ENCODE results near the gene BTBD16. TPM values are rescaled to one million over a fixed set of nuclear protein-coding genes. Genes with fewer than 3 reads are reported as not detected.

The BTBD16 gene
- total RNA-seq, 1 experiment from 2014 or later, result 0.82 TPM

DNA sequence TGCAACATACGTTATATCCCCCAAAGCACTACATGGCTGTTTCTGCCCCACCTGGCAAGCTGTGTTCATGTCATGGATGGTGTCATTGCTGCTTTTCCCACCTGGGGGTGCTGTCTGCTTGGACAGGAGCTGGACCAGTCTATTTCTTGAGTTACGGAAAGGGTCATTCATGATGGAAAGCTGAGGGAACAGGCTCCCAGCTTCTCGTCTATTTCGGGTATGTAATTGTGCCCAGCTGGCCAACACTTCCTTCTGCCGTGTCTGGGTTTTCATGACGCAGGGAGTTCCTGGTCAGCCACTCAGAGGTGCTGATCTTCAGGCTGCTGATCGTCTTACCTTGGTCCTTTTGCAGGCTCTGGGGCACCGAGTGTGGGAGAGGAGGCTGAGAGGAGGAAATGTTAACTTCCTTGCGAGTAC, 8.6 kb downstream of the BTBD16 start:
- H3K4me3 ChIP-seq (ENCODE audit: low read depth in 2 of 2, low read length in 2 of 2), result no peak overlapping the region
- no peaks in the 10 kb centered on the region for H3K9me3 ChIP-seq (ENCODE audit: control insufficient read depth, insufficient read depth, low read depth, low read length)
- CTCF ChIA-PET, result interaction anchor here (0.5 to 1.4 kb wide), 6 partner anchors 16 to 286 kb away, joined by 3 to 11 read pairs (median 3); no protein-coding TSS in a partner anchor
- POLR2A ChIA-PET, result no interaction called here
- H3K36me3 ChIP-seq (ENCODE audit: control insufficient read depth, insufficient read depth, low read length), result no peaks in the 10 kb centered on the region
- no TSS peak for BruUV-seq (replicated peaks)
- in situ Hi-C loops (cut with HindIII; ENCODE audit: low pct_unique_long_range_greater_than_20kb, low sequenced_read_pairs) (no loop called here), intact Hi-C loops (cut with micrococcal nuclease; ENCODE audit: unreplicated experiment) (loop anchor here (5.0 kb wide), 1 partner anchor 288 kb away; no protein-coding TSS in a partner anchor)
- DNase-seq (ENCODE audit: low read depth, low spot score), result no peak
- peaks cover 8% of the 10 kb centered on the region for H3K4me1 ChIP-seq (ENCODE audit: control insufficient read depth, insufficient read depth, low read length)
- no peak overlapping the region for H3K27ac ChIP-seq (ENCODE audit: low read length)
- TF ChIP-seq, protein P1, sequence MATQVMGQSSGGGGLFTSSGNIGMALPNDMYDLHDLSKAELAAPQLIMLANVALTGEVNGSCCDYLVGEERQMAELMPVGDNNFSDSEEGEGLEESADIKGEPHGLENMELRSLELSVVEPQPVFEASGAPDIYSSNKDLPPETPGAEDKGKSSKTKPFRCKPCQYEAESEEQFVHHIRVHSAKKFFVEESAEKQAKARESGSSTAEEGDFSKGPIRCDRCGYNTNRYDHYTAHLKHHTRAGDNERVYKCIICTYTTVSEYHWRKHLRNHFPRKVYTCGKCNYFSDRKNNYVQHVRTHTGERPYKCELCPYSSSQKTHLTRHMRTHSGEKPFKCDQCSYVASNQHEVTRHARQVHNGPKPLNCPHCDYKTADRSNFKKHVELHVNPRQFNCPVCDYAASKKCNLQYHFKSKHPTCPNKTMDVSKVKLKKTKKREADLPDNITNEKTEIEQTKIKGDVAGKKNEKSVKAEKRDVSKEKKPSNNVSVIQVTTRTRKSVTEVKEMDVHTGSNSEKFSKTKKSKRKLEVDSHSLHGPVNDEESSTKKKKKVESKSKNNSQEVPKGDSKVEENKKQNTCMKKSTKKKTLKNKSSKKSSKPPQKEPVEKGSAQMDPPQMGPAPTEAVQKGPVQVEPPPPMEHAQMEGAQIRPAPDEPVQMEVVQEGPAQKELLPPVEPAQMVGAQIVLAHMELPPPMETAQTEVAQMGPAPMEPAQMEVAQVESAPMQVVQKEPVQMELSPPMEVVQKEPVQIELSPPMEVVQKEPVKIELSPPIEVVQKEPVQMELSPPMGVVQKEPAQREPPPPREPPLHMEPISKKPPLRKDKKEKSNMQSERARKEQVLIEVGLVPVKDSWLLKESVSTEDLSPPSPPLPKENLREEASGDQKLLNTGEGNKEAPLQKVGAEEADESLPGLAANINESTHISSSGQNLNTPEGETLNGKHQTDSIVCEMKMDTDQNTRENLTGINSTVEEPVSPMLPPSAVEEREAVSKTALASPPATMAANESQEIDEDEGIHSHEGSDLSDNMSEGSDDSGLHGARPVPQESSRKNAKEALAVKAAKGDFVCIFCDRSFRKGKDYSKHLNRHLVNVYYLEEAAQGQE (IDR thresholded peaks at IDR 0.05; ENCODE audit: insufficient read depth in 1 of 2, low read depth in 2 of 2, low read length in 1 of 2), result no peak
- no peak for TF ChIP-seq POLR2AphosphoS5 (IDR thresholded peaks at IDR 0.05; ENCODE audit: low read depth, low read length)
- TF ChIP-seq, protein P2, sequence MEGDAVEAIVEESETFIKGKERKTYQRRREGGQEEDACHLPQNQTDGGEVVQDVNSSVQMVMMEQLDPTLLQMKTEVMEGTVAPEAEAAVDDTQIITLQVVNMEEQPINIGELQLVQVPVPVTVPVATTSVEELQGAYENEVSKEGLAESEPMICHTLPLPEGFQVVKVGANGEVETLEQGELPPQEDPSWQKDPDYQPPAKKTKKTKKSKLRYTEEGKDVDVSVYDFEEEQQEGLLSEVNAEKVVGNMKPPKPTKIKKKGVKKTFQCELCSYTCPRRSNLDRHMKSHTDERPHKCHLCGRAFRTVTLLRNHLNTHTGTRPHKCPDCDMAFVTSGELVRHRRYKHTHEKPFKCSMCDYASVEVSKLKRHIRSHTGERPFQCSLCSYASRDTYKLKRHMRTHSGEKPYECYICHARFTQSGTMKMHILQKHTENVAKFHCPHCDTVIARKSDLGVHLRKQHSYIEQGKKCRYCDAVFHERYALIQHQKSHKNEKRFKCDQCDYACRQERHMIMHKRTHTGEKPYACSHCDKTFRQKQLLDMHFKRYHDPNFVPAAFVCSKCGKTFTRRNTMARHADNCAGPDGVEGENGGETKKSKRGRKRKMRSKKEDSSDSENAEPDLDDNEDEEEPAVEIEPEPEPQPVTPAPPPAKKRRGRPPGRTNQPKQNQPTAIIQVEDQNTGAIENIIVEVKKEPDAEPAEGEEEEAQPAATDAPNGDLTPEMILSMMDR (IDR thresholded peaks at IDR 0.05), result peak; percentile 90
- peak; percentile 80 for ATAC-seq
- no peaks in the 10 kb centered on the region for H3K27me3 ChIP-seq (ENCODE audit: control insufficient read depth, insufficient read depth, low read length)

DNA sequence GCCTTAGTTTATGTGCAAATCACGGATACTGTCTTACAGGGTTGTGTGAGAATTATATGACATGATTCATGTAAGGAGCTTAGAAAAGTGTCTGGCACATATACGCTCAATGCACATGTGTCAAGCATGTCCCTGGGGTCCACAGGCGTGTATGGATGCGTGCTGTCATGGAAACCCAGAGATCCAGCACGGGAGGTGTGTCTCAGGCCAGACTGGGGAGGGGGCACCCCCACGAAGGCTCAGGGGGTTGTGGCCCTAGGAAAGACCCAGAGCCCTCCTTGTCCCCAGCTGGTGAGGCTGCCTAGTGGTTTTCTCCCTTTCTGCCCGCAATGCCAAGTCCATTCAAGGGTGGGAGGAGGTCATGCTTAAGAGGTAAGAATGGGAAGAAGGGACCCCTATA, 9.1 kb downstream of the BTBD16 start:
- no peaks in the 10 kb centered on the region for H3K9me3 ChIP-seq (ENCODE audit: control insufficient read depth, insufficient read depth, low read depth, low read length)
- in situ Hi-C loops (cut with HindIII; ENCODE audit: low pct_unique_long_range_greater_than_20kb, low sequenced_read_pairs) (no loop called here), intact Hi-C loops (cut with micrococcal nuclease; ENCODE audit: unreplicated experiment) (loop anchor here (5.0 kb wide), 1 partner anchor 287 kb away; no protein-coding TSS in a partner anchor)
- DNase-seq (ENCODE audit: low read depth, low spot score) (no peak), ATAC-seq (no peak)
- H3K27ac ChIP-seq (ENCODE audit: low read length), result no peak overlapping the region
- TF ChIP-seq POLR2AphosphoS5 (IDR thresholded peaks at IDR 0.05; ENCODE audit: low read depth, low read length) (no peak), TCF7L2 (IDR thresholded peaks at IDR 0.05; ENCODE audit: low read depth, low read length) (no peak), SIN3A (IDR thresholded peaks at IDR 0.05; ENCODE audit: borderline replicate concordance, insufficient read depth, low read depth, low read length) (no peak)
- TF ChIP-seq, protein P1 (IDR thresholded peaks at IDR 0.05; ENCODE audit: insufficient read depth in 1 of 2, low read depth in 2 of 2, low read length in 1 of 2), result no peak
- TF ChIP-seq, protein P2 (IDR thresholded peaks at IDR 0.05), result no peak
- CTCF ChIA-PET, result interaction anchor here (0.5 to 1.4 kb wide), 6 partner anchors 16 to 285 kb away, joined by 3 to 11 read pairs (median 3); no protein-coding TSS in a partner anchor
- no TSS peak for BruUV-seq (replicated peaks)
- no peaks in the 10 kb centered on the region for H3K27me3 ChIP-seq (ENCODE audit: control insufficient read depth, insufficient read depth, low read length)
- no peaks in the 10 kb centered on the region for H3K36me3 ChIP-seq (ENCODE audit: control insufficient read depth, insufficient read depth, low read length)
- no peak overlapping the region for H3K4me3 ChIP-seq (ENCODE audit: low read depth in 2 of 2, low read length in 2 of 2)
- POLR2A ChIA-PET, result no interaction called here
- peaks cover 8% of the 10 kb centered on the region for H3K4me1 ChIP-seq (ENCODE audit: control insufficient read depth, insufficient read depth, low read length)

Measured in Panc1 (cell line).